HG03196 (cell line): Measurements from ENCODE around the gene DPH2.

Source experiments
- ATAC-seq: cut with Tn5 transposase; IDR thresholded peaks from one replicate; pipeline ENCODE4 v1.9.1; 2021; ENCODE audit not compliant: unreplicated experiment

Gene DPH2

GRCh38 chr1:43963890-43964289, 5.9 kb upstream of the DPH2 start:
- no peak for ATAC-seq

GRCh38 chr1:43965316-43965715, 4.5 kb upstream of the DPH2 start:
- ATAC-seq = no peak

GRCh38 chr1:43968348-43968948, 1.4 kb upstream of the DPH2 start:
- ATAC-seq = no peak

GRCh38 chr1:43969416-43969745, 429 bp upstream of the DPH2 start:
- ATAC-seq = no peak

- no peak for ATAC-seq
Measured at GRCh38 chr1:43970502-43970901, 692 bp downstream of the DPH2 start.

- ATAC-seq = no peak
Measured at GRCh38 chr1:43970911-43971310, 1.1 kb downstream of the DPH2 start.

- no peak for ATAC-seq
Measured at GRCh38 chr1:43971336-43971980, 1.6 kb downstream of the DPH2 start.

- peak; percentile 1 for ATAC-seq
Measured at GRCh38 chr1:43973981-43974442, 4.2 kb downstream of the DPH2 start.

GRCh38 chr1:43974443-43975248, 4.8 kb downstream of the DPH2 start, which contains the start of gene ATP6V0B:
TSS of gene ATP6V0B (plus strand) at chr1:43974960. CDS start at chr1:43975041, 81 bp downstream.
- ATAC-seq = peak; percentile 49

GRCh38 chr1:43975249-43975961, 5.6 kb downstream of the DPH2 start:
- ATAC-seq = no peak

- no peak for ATAC-seq
Measured at GRCh38 chr1:43976045-43976444, 6.2 kb downstream of the DPH2 start.

GRCh38 chr1:43976890-43977289, 7.1 kb downstream of the DPH2 start:
- ATAC-seq = no peak

- no peak for ATAC-seq
Measured at GRCh38 chr1:43977376-43978263, 7.8 kb downstream of the DPH2 start.

- no peak for ATAC-seq
Measured at GRCh38 chr1:43978264-43978550, 8.4 kb downstream of the DPH2 start.

- no peak for ATAC-seq
Measured at GRCh38 chr1:43978551-43979260, 8.9 kb downstream of the DPH2 start, which contains the start of gene B4GALT2. TSS of gene B4GALT2 (plus strand) at chr1:43979210. CDS start at chr1:43981161, 1,951 bp downstream.

GRCh38 chr1:43979261-43979527, 9.4 kb downstream of the DPH2 start:
- no peak for ATAC-seq

- ATAC-seq = no peak
Measured at GRCh38 chr1:43979528-43980254, 9.9 kb downstream of the DPH2 start.

- ATAC-seq = no peak
Measured at GRCh38 chr1:43980255-43981134, 10.7 kb downstream of the DPH2 start.

GRCh38 chr1:43981135-43981491, 11.3 kb downstream of the DPH2 start:
- no peak for ATAC-seq
